Right atrium auricular region (tissue), 2 donors: ENCODE results near the gene DSTN. TPM values are rescaled to one million over a fixed set of nuclear protein-coding genes. Genes with fewer than 3 reads are reported as not detected.

Experiments used
- DNase-seq: peaks from one replicate; pipeline ENCODE4 v3.0.0-alpha.2; 2019; ENCODE audit warnings: low spot score
- H3K27ac ChIP-seq, 2 donors: fragments of 200-600 bp; sonication (generic); 1 replicate in 1 of 2; 2 replicates in 1 of 2; pipeline ENCODE4 v1.5.1; 2016 to 2019
- H3K27me3 ChIP-seq, 2 donors: fragments of 200-600 bp; sonication (generic); one replicate each; pipeline versions ENCODE4 v1.5.1 to v1.6.0; 2017 to 2019
- H3K36me3 ChIP-seq: fragments of 200-600 bp; sonication (generic); one replicate; pipeline ENCODE4 v1.5.1; 2016
- H3K4me1 ChIP-seq, 2 donors: fragments of 200-600 bp; sonication (generic); one replicate each; pipeline versions ENCODE4 v1.5.1 to v1.6.0; 2017 to 2019
- H3K4me3 ChIP-seq, 2 donors: fragments of 200-600 bp; sonication (generic); 1 replicate in 1 of 2; 2 replicates in 1 of 2; pipeline ENCODE4 v1.5.1; 2017 to 2019; ENCODE audit warnings: mild to moderate bottlenecking in 1 of 2, moderate library complexity in 1 of 2
- H3K9me3 ChIP-seq, 2 donors: fragments of 200-600 bp; sonication (generic); one replicate each; pipeline ENCODE4 v1.5.1; 2019
- total RNA-seq, 2 donors: library from RNA; depleted of rRNA; stranded (reverse); fragments of >200 nt; gene quantifications; one replicate each; pipeline ENCODE4 v1.1.0, GENCODE V29; 2016
- TF ChIP-seq, protein P1 (sequence below), 2 donors: fragments of 200-600 bp; sonication (generic); IDR thresholded peaks; one replicate each; pipeline ENCODE4 v1.5.1; 2019; ENCODE audit warnings: antibody characterized with exemption in 2 of 2

Gene DSTN
- total RNA-seq, 2 donors from 2014 or later, result 585 to 760 TPM

DNA sequence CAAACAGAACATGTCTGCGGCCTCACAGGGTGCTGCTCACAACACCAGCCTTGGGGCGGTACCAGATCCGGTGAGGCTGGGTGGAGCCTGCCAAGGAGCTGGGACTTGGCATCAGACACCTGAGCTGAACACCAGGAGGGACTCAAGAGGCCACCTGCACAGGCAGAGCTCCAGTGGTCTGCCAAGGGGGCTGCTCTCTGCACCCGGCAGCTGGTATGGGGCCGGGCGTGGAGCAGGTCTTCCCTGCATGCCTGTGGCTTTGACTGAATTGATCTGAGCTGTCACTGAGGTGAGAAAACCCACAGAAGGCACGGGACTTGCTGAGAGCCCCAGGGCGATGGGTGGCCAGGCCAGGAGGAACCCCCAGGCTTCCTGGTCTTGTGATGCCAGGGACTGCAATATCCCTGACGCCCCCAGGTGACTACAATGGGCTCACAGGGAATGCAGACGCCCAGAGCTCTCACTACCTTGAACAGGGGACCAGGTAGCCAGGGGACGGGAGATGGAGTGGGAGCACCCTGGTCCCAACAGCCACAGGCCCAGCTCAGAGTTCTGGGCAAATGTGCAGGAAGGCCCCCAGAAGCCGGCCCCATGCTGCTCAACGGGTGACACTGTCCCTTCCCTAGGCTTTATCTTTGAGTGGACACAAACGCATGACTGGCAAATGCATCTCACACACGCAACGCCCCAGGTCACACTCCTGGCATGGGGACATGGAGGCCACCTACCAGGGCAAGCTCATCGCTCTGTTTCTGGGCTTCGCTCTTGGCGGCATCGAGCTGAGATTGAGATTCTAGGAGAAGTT, 48.2 kb downstream of the DSTN start:
- DNase-seq, result peak; percentile 58
- Histone ChIP-seq H3K4me1 (peaks cover 0 to 30% of the 10 kb centered on the region in 2 donors), H3K36me3 (peaks cover 81% of the 10 kb centered on the region), H3K27ac (no peak overlapping the region), H3K27me3 (no peaks in the 10 kb centered on the region), H3K4me3 (no peak overlapping the region), H3K9me3 (no peaks in the 10 kb centered on the region)
- TF ChIP-seq, protein P1, sequence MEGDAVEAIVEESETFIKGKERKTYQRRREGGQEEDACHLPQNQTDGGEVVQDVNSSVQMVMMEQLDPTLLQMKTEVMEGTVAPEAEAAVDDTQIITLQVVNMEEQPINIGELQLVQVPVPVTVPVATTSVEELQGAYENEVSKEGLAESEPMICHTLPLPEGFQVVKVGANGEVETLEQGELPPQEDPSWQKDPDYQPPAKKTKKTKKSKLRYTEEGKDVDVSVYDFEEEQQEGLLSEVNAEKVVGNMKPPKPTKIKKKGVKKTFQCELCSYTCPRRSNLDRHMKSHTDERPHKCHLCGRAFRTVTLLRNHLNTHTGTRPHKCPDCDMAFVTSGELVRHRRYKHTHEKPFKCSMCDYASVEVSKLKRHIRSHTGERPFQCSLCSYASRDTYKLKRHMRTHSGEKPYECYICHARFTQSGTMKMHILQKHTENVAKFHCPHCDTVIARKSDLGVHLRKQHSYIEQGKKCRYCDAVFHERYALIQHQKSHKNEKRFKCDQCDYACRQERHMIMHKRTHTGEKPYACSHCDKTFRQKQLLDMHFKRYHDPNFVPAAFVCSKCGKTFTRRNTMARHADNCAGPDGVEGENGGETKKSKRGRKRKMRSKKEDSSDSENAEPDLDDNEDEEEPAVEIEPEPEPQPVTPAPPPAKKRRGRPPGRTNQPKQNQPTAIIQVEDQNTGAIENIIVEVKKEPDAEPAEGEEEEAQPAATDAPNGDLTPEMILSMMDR (IDR thresholded peaks at IDR 0.05), result no peak

DNA sequence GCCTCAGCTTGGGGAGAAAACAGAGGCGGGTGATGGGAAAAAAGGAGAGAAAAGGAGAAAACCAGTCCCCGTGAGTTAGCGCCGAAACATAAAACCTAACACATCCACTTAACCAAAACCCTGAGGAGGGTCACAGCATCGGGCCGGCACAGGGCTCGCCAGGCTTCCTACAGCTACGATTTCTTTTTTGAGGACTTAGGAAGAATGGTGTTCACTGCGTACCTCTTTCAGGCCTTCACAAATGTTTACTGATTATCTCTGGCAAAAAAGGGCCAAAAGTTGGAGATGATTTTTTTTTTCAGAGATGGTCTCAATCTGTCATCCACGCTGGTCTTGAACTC, 48.8 kb downstream of the DSTN start:
- TF ChIP-seq, protein P1 (IDR thresholded peaks at IDR 0.05), result no peak
- Histone ChIP-seq H3K27me3 (no peaks in the 10 kb centered on the region), H3K36me3 (peaks cover 87% of the 10 kb centered on the region), H3K9me3 (no peaks in the 10 kb centered on the region), H3K4me3 (no peak overlapping the region), H3K27ac (no peak overlapping the region), H3K4me1 (peaks cover 0 to 27% of the 10 kb centered on the region in 2 donors)
- no peak for DNase-seq

DNA sequence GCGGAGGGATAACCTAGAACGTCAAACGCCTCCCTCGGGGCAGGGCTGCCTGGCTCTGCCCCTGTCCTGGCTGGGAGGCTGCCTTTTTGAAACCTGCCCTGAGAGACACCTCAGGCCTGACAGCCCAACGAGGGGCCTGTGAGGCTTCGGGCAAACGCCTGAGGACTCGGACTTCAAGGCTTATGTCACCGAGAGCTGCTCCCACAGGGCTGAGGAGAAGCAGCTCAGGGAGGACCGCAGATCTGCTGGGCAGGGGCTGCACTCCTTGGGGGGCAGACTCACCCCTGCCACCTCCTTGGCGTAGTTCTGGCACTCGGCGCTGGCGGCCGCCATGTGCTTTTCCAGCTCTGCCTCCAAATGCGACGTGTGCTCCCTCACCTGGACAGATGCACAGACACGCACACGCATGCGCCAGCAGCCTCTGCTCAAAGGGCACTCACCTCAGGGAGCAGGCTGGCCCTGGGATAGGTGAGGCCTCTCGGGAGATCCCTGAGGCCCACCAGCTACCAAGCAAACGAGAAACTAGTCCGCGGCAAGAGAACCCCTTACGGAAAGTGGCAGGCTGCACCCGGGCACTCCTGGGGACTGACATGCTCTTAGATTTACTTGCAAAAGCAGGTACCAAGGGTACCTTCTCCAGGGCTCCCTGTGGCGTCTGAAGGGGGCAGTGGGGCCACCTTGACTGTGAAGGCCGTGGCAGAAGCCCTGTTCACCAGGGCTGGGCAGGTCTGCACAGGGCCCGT, 49.6 kb downstream of the DSTN start:
- Histone ChIP-seq H3K9me3 (no peaks in the 10 kb centered on the region), H3K27me3 (no peaks in the 10 kb centered on the region), H3K36me3 (peaks cover 96% of the 10 kb centered on the region), H3K4me3 (no peak overlapping the region), H3K27ac (no peak overlapping the region), H3K4me1 (peaks cover 0 to 18% of the 10 kb centered on the region in 2 donors)
- TF ChIP-seq, protein P1 (IDR thresholded peaks at IDR 0.05), result no peak
- peak; percentile 56 for DNase-seq

DNA sequence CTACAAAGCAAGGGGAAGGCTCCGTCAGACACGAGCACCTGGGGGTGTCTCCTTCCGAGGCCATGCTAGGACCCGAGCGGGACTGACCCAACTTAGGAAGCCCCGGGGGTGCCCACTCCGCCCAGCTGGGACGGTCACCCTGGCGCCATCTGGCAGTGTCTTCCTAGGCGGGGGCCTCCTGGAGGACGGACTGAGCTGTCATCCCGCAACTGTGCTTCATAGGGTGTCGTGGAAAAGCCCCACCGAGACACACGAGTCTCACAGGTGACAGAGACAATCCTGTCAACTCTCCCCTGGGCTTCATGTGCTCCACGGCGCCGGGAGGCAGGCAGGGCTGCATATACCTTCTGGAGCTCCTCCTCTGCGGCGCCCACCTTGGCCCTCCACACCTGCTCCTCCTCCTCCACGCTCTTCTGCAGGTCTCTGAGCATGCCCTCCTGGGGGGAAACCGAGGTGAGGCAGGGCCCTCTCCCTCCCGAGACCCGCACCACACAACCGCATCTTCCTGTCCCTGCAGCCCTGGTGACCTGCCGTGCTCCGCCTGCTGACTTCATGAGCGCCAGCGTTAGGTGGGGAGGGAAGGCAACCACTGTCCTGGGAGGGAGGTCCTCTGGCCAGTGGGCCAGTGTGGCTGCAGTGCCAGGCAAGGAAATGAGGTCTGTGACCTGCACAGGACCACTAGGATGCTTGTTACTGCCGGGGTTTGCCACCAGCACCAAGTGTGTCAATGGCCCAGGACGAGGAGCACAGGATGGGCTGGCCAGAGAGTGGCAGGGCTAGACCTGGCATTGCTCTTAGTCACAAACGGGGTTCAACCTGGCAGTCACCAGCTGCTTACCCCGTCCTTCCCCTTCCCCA, 50.7 kb downstream of the DSTN start:
- no peaks in the 10 kb centered on the region for H3K9me3 ChIP-seq
- peaks cover 96% of the 10 kb centered on the region for H3K36me3 ChIP-seq
- DNase-seq, result peak; percentile 52
- H3K4me1 ChIP-seq, result peaks cover 0 to 8% of the 10 kb centered on the region in 2 donors
- H3K27ac ChIP-seq, result no peak overlapping the region
- H3K4me3 ChIP-seq, result no peak overlapping the region
- TF ChIP-seq, protein P1 (IDR thresholded peaks at IDR 0.05), result no peak
- H3K27me3 ChIP-seq, result no peaks in the 10 kb centered on the region

DNA sequence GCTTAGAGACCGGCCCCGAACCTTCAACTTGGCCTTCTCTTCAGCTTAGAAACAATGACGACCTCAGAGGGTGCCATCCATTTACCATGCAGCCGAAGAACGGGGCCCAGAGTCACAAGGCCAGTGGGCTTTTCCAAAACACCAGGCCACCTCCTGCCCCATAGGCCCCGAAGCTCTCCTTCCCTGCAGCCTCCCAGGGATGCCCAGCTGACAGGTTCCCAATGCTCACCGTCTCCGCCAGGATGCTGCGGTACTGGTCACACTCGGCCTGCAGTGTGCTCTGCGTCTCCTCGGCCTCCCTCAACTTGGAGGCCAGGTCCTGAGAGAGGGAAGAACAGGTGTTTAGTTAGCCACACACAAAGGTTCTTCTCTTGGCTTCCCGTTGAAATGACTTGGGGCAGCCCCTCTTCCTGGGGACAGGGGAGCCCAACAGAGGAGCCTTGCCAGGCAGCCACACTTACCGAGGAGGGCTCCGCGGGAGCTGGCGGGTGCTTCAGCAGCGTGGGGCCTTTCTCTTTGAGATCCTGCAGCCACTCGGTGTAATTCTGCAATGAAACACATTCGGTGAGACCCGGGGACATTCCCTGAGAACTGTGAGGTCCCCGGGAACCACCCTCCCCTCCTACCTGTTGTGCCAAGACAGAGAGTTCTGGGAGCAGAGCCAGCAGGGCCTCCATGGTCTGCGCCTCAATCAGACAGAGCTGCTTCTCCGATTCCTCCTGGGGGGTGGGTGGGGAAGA, 51.5 kb downstream of the DSTN start:
- TF ChIP-seq, protein P1 (IDR thresholded peaks at IDR 0.05), result no peak

More for the DNA sequence above, 51.5 kb downstream of the DSTN start:
- Histone ChIP-seq H3K27ac (no peak overlapping the region), H3K4me1 (peaks cover 0 to 5% of the 10 kb centered on the region in 2 donors), H3K27me3 (no peaks in the 10 kb centered on the region), H3K9me3 (no peaks in the 10 kb centered on the region), H3K4me3 (no peak overlapping the region), H3K36me3 (peaks cover 94% of the 10 kb centered on the region)
- no peak for DNase-seq
